GM19438 (cell line): ENCODE results near the gene METTL21A.
"Not testable (repeated sequence)": the region's sequence is repeated elsewhere in the genome, so short reads cannot be mapped to it uniquely, and the experiment has no call there.

ENCODE experiments used
- ATAC-seq: cut with Tn5 transposase; IDR thresholded peaks from one replicate; pipeline ENCODE4 v1.9.1; 2021; ENCODE audit warnings: low read depth; ENCODE audit not compliant: unreplicated experiment

The METTL21A gene

DNA sequence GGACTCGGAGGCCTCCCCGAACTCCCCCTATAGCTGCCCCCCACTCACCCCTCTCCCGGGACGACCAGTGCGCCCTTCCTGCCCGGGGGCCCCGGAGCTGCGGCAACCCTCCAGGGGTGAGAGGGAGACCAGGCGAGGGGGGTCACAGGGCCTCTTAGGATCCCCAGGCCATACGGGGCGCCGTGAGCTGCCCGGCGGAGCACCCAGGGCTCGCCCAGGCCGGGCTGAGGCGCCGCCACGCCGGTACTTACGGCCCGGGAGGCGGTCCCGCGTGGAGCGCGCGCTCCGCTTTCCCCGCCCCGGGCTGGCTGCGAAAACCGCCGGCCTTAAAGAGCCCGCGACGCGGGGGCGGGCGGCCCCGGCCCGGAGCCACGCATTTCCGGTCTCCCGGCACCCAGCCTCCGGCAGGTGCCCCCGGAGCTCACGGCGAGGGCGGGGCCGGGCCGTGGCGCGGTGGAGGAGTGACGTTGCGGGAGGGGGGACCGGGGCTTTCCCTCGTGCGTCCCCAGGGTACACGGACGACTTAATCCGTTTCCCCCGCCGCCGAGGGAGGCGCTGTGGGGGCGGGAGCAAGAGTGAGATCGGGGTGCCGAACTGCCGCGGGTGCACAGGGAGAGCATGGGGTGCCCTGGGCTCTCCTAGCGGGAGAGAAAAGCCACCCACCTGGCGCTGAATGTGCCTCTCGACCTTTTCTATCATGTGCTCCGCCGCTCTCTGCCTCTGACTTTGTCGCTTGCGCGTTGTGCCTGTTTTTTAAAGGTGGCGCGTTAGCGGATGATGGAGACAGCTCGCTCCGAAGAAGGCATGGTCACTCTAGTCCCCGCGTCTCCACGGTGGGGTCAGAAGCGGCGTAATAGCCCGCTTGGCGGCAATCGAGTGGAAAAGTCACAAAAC, at the start of gene METTL21A:
Gene METTL21A, minus strand, starts transcription at position 381 of the 894 bp plus-strand sequence. CDS start 1,019 bp downstream, outside the sequence.
- ATAC-seq: peak; percentile 46

DNA sequence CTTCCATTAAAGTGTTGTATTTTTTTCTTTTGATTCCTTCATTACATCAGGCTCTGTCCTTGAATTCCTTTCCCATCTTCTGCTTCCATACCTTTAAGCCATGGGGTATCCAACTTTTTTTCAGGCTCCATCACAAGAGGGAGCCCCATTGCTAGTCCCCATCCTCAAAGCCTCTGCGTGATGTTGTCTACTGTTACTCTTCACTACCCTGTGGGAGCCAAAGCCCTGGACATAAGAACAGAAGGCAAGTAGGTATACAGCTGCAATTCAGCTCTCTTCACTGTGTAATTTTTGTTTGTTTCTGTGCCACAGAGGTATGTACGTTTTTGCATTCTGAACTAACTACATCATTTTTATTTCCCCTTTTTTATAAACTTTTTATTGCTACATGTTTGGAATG, 49.6 kb upstream of the METTL21A start:
- ATAC-seq: no peak

DNA sequence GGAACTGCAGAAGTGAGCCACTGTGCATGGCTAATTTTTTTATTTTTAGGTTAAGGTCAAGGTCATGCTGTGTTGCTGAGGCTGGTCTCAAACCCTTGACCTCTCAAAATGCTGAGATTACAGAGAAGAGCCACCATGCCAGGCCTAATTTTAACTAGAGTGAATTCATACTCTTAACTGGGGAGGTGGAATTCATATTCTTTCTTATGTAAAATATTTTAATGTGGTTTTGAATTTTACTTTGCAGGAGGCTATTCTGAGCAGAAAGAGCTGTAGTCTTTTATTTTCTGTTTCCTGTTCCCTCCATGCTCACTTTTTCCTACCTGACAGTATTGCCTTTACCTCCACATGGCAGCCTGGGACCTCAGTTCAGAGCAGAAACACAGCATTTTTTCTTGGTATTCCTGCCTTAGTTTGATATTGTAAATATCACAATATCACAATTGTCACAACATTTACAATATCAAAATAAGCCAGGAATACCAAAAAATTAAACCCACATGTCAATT, 49.1 kb upstream of the METTL21A start:
- ATAC-seq: no peak

DNA sequence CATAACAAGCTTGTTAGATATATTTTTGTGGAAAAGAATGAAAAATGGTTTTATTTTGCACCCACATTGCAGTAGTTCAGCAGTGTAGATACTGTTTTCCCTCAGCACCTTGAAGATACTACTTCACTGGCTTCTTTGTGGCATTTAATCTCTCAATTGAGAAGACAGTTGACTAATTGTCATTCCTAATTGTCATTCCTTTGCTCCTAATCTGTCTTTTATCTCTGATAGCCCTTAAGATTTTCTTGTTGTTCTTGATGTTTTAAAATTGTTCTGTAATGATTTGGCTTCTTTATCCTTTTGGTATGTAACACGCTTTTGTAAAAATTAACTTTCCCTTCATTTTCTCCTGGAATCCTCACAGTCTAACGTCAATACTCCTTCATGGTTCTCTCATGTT, 48.2 kb upstream of the METTL21A start:
- no peak for ATAC-seq

DNA sequence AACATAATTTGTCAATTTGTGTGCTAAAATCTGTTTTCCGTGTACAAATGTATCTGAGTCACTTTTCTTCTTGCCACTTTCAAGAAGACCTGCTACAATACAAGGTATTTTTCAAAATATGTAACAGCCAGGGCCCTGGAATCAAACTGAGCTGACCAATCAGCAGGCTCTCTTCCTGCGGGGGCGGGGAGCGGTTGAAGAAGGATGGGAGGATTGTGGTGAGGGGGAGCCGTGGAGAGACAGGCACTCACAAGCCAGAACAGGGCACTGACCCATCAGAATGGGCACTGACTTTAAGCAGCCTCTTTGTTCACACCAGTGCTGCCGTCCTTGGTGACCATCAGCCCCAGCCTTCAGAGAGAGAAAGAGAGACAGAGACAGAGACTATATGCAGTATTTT, 45.7 kb upstream of the METTL21A start:
- no peak for ATAC-seq

DNA sequence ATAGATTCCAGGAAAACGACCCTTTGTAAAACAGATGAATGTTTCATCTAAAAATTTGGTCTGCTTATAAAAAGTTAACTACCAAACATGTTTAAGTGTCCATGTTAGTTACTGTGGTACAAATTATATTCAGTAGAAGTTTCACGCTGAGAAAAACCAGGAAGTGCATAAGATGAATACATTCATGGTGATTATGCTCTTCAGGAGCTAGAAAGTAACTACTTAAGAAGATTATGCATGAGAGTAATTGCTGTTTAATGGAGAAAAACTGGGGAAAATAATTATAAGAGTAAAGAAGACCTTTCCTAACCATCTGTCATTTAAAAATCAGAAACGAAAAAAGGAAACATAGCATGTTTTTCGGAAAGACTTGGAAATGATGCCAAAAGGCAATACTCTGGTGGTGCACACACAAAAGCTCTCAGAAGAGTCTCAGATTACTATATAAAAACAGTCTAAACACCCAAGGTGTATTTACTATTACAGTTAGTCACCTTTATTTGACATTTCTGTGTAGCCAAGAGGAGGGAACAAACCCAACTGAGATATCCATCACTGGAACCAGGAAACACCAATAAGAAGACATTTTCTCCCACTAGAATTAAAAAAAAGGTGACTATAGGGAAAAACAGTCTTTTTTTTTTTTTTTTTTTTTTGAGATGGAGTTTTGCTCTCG, 38.8 kb upstream of the METTL21A start:
- no peak for ATAC-seq

DNA sequence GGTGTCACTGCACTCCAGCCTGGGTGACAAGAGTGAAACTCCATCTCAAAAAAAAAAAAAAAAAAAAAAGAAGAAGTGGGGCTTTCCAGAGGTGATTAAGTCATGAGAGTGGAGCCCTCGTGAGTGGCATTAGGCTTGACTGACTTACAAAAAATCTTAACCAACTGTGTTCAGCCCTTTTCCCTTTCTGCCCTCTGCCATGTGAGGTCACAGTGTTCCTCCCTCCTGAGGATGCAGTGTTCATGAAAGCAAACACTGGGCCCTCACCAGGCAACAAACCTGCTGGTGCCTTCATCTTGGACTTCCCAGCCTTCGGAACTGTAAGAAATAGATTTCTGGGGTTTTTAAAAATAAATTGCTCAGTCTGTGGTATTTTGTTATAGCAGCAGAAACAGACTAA, 37.0 kb upstream of the METTL21A start:
- peak; percentile 75 for ATAC-seq

DNA sequence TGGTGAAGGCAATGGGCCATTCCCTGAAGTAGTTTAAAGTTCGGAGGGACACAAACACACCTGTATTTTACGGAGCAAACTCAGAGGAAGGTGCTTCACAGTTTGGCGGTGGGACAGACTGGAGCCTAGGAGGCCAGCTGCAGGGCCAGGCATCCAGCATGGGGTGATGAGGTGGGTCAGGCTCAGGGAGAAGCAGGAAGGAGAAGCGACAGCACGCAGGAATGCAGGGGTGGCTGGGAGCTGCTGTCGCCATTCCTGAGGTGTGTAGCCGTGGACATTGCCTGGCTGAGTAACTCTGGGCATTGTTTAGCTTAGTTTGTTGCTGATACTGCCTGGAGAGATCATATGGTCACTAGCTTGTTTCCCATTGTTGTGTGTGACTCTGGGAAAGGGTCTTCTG, 35.8 kb upstream of the METTL21A start:
- no peak for ATAC-seq

DNA sequence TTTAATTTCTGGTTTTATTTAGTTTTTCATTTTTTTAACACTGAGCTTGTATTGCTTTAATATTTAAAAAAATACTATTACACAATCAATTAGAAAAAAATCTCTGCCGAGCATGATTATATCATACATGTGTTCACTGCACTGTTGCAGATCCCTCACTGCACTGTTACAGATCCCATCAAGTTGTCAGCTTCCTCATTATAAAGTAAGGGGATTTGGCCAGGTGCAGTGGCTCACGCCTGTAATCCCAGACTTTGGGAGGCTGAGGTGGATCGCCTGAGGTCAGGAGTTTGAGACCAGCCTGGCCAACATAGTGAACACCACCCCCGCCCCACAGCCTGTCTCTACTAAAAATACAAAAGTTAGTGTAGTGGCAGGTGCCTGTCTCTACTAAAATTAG, 33.0 kb upstream of the METTL21A start:
- no peak for ATAC-seq

DNA sequence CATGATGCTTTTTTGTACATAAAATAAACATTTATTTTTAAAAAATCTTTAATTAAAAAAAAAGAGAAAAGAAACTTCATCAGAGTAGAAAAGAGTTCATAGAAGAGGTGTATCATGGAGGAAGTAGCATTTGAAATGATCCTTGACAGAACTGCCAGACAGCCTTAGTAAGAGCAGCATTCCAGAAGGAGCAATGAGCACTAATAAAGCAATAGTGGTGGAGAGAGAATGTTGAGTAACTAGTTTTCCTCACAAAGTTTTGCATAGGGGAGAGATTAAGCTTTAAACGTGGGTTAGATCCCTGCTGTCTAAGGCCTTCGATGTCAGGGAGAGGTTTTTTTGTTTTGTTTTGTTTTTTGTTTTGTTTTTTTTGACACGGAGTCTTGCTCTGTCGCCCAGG, 29.8 kb upstream of the METTL21A start:
- ATAC-seq: no peak

DNA sequence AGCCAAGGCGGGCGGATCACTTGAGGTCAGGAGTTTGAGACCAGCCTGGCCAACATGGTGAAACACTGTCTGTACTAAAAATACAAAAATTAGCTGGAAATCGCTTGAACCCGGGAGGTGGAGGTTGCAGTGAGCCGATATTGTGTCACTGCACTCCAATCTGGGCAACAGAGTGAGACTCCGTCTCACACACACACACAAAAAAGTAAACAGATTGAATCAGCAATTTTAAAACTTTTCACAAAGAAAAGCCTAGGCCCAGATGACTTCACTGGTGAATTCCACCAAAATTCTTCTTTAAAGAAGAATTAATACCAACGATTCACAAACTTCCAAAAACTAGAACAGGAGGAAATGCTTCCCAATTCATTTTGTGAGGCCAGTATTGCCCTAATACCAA, 21.4 kb upstream of the METTL21A start:
- not testable (repeated sequence) for ATAC-seq

DNA sequence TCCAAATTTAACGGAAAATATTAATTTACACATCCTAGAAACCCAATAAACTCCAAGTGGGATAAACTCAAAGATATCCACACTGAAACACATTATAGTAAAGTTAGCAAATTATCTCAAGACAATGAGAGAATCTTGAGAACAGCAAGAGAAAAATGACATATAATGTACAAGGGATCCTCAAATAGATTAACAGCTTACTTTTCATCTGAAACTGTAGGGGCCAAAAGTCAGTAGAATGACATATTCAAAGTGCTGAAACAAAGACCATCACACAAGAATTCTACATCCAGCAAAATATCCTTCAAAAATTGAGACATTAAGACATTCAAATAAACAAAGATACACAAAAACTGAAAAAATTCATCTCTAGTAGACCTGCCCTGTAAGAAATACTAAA, 18.7 kb upstream of the METTL21A start:
- ATAC-seq: no peak

DNA sequence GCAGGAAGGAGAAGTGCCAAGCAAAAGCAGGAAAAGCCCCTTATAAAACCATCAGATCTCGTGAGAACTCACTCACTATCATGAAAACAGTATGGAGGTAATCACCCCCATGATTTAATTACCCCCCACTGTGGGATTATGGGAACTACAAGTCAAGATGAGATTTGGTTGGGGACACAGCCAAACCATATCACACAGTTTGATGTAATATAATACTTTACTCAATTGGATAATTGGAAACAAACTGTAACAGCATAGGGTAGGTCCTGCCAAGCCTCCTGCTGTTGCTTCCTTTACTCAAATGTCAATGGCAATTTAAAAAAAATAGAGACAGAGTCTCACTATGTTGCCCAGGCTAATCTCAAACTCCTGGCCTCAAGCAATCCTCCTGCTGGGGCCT, 15.5 kb upstream of the METTL21A start:
- no peak for ATAC-seq

DNA sequence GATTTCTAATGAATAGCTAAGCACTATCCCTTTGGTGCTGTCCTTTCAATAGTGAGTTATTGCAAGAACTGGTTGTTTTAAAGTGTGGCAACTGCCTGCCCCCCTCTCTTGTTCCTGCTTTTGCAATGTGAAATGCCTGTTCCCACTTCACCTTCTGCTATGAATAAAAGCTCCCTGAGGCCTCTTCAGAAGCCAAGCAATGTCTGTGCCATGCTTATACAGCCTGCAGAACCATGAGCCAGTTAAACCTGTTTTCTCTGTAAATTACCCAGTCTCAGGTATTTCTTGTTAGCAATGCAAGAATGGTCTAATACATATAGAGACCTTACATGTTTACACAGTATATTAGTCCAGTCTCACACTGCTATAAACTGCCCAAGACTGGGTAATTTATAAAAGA, 15.0 kb upstream of the METTL21A start:
- no peak for ATAC-seq

DNA sequence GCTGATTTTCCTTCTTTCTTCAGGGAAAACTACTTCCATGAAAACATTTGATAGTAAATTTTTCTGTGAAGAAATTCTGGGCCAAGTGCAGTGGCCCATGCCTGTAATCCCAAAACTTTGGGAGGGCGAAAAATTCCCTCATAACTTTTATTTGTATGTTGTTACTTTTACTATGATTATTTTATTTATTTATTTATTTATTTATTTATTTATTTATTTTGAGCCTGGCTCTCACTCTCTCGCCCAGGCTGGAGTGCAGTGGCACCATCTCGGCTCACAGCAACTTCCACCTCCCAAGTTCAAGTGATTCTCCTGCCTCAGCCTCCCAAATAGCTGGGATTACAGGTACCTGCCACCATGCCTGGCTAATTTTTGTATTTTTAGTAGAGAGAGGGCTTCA, 14.1 kb upstream of the METTL21A start:
- ATAC-seq: not testable (repeated sequence)

DNA sequence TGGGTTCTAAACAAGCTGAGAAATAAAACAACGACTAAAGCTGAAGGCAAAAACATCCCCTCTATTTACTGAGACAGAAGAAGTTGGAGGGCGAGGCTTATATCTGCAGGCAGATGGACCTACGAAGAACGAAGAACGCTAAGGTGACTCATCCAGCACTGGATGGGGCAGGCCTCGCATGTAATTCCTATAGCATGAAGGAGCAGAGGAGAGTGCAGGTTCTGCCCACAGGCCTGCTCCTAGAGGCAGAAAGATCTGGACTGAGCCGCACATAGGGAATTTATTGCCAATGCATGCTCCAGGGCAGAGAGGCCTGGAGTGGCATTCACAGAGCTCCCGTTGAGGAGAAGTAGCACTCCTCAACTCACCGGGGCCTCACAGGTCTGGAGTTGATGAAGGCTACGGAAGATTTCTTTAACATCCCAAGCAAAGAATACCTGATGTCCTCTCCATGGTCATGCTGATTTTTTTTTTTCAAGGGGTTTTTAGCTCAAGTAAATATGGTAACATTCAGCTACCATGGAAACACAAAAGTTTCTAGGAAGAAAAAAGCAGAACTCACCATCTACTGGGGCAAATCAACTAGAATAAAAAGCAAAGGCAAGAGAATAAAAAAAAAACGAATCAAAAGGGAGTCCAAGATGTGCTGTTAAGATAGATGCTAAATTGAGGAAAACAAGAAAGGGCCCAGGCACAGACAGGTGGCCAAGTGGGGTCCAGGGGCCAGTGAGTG, 10.4 kb upstream of the METTL21A start:
- ATAC-seq: no peak

DNA sequence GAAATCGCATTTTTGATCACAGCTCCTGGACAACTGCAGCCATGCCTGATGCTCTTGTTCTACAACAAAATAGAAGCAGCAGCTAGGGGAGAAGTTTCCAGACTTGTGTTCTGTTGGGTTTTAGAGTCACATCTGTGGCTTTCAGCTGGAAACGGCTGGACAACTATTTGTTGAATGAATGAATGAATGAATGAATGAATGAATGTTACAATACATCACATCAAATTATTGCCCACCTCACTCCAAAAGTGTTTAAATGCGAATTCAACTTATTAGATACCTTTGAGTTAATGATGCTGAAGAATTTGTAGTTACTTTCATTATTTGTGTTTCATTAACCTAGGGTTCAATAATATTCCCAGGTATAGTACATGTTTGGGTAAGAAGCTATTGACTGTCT, 8.5 kb upstream of the METTL21A start:
- ATAC-seq: no peak

DNA sequence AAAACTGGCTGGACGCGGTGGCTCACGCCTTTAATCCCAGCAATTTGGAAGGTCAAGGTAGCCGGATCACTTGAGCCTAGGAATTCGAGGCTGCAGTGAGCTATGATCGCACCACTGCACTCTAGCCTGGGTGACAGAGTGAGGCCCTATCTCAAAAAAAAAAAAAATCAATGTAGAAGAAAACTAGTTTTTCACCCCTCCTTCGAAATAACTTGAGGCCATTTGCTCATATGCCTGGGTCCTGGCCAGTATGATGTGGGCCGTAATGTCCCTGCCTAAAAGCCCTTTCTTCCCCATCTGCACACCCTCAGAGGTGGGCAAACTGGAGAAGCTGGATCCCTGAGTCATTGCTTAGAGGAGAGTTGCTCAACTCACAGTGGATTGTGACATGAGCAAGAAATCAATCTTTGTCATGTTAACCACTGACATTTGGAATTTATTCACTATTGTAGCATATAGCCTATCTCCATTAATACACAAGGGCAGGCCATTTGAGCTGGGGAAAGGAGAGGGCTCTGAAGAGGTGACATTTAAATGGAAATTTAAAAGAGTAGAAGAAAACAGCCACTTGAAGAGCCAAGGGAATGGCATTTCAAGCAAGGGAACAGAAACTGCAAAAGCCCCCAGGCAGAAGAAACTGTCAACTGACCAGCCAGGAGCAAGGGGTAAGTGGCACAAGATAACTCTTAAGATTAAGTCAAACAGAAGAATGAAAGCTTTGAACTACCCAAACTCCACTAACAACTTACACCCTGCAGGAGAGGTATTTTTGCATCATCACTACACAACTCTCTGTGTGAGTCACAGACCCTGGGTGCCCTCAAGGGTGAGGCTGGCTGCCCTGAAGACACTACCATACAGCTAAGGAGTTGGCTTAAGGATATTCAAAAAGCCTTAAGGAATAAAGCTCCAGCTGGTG, 7.6 kb upstream of the METTL21A start:
- ATAC-seq: no peak

DNA sequence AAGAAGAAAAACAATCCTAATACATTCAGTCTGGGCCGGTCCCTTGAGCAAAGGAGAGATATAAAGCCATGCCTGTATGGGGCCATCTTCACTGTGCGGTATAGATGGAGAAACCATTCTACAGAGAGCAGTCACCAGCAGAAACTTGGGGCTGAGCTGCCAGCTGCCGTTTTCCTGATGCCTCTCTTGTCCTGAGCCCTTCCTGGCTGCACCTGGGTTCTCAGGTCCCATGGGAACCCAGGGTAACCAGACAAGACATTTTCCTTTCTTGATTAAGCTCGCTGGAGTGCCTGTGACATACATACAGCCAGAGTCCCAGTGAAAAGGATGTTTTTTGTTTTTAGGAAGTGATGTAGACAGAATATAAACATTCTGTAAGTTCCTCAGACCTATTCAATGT, 5.3 kb upstream of the METTL21A start:
- ATAC-seq: no peak

DNA sequence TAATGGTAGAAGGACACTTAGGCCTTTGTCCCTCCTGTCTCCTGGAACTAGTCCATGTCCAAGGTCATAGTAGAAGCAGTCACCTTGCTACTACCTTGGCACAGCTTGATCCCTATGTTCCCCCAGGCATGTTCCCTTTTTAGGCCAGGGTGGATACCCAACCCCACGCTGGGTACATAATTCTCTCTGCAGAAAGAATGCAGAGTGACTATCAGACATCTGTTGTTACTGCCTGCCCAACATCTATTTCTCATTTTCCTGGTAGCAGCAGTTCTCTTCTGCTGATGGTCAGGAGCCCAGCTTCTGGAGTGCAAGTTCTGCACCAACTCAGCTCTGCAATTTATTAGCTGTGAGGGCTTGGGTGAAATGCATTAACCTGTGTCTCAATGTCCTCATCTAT, 4.4 kb upstream of the METTL21A start:
- ATAC-seq: no peak
